KMS-11 (cell line): ENCODE results near the gene ZNF311.
"Not testable (repeated sequence)": the region's sequence is repeated elsewhere in the genome, so short reads cannot be mapped to it uniquely, and the experiment has no call there.

Source experiments
- H2AFZ ChIP-seq: fragments of 200-600 bp; sonication (generic); 2 replicates; pipeline ENCODE4 v1.6.1; 2016; ENCODE audit warnings: antibody characterized with exemption, mixed run types, low read depth
- H3K27ac ChIP-seq: fragments of 200-600 bp; sonication (generic); 2 replicates; pipeline ENCODE4 v1.6.1; 2016; ENCODE audit warnings: mild to moderate bottlenecking, mixed run types
- H3K27me3 ChIP-seq: fragments of 200-600 bp; sonication (generic); 2 replicates; pipeline ENCODE4 v1.6.1; 2017; ENCODE audit warnings: mild to moderate bottlenecking, low read depth, mixed run types, moderate library complexity; ENCODE audit not compliant: insufficient read depth
- H3K36me3 ChIP-seq: fragments of 200-600 bp; sonication (generic); 2 replicates; pipeline ENCODE4 v1.6.1; 2017; ENCODE audit warnings: mild to moderate bottlenecking, mixed run types; ENCODE audit not compliant: insufficient read depth
- H3K4me1 ChIP-seq: fragments of 200-600 bp; sonication (generic); 2 replicates; pipeline ENCODE4 v1.6.1; 2016; ENCODE audit warnings: mild to moderate bottlenecking, low read depth, mixed run types; ENCODE audit not compliant: poor library complexity, severe bottlenecking
- H3K4me2 ChIP-seq: fragments of 200-600 bp; sonication (generic); 2 replicates; pipeline ENCODE4 v1.7.0; 2016; ENCODE audit warnings: mild to moderate bottlenecking, mixed run types
- H3K4me3 ChIP-seq: fragments of 200-600 bp; sonication (generic); IDR thresholded peaks from 2 replicates; pipeline ENCODE4 v1.6.1; 2017; ENCODE audit warnings: low read depth, low read length, mixed read lengths; ENCODE audit not compliant: insufficient read depth
- H3K79me2 ChIP-seq: fragments of 200-600 bp; sonication (generic); 2 replicates; pipeline ENCODE4 v1.6.1; 2016; ENCODE audit warnings: low read depth, mixed run types; ENCODE audit not compliant: insufficient read depth
- H3K9ac ChIP-seq: fragments of 200-600 bp; sonication (generic); 2 replicates; pipeline ENCODE4 v1.6.1; 2016; ENCODE audit warnings: mild to moderate bottlenecking, mixed run types
- H4K20me1 ChIP-seq: fragments of 200-600 bp; sonication (generic); 2 replicates; pipeline ENCODE4 v1.6.1; 2016; ENCODE audit warnings: mild to moderate bottlenecking, mixed run types; ENCODE audit not compliant: insufficient read depth
- CTCF ChIP-seq: fragments of 200-600 bp; sonication (generic); conservative IDR thresholded peaks from 2 replicates; pipeline ENCODE4 v1.6.1; 2017; ENCODE audit warnings: low read depth, mild to moderate bottlenecking, antibody characterized with exemption, low read length, moderate library complexity, mixed read lengths

The ZNF311 gene

GRCh38 chr6:28953585-28954258, 51.4 kb downstream of the ZNF311 start:
- H3K27me3 ChIP-seq = no peaks in the 10 kb centered on the region
- no peak overlapping the region for H3K4me3 ChIP-seq
- H3K27ac ChIP-seq = no peak overlapping the region
- no peaks in the 10 kb centered on the region for H4K20me1 ChIP-seq
- H3K36me3 ChIP-seq = no peaks in the 10 kb centered on the region
- no peak for TF ChIP-seq CTCF
- H3K4me2 ChIP-seq = peak overlapping the region; percentile 79
- peaks cover 14% of the 10 kb centered on the region for H3K4me1 ChIP-seq
- no peaks in the 10 kb centered on the region for H3K79me2 ChIP-seq
- peak overlapping the region; percentile 37; the same call in 1 of the 2 replicates for H2AFZ ChIP-seq
- H3K9ac ChIP-seq = peak overlapping the region; percentile 0; the same call in 1 of the 2 replicates

- no peak overlapping the region for H3K4me3 ChIP-seq
- peak overlapping the region; percentile 37; the same call in 1 of the 2 replicates for H2AFZ ChIP-seq
These were observed 52.0 kb downstream of the ZNF311 start for GRCh38 chr6:28953039-28953584.

GRCh38 chr6:28949656-28950195, 55.4 kb downstream of the ZNF311 start:
- H3K4me2 ChIP-seq, H3K27me3 ChIP-seq, H4K20me1 ChIP-seq, H2AFZ ChIP-seq, H3K79me2 ChIP-seq, H3K36me3 ChIP-seq, H3K27ac ChIP-seq, H3K9ac ChIP-seq, H3K4me3 ChIP-seq: not testable (repeated sequence)
- H3K4me1 ChIP-seq = peaks cover 14% of the 10 kb centered on the region

More at GRCh38 chr6:28953039-28953584, 52.0 kb downstream of the ZNF311 start:
- peak overlapping the region; percentile 79 for H3K4me2 ChIP-seq
- TF ChIP-seq CTCF = no peak
- no peak overlapping the region for H3K27ac ChIP-seq
- H3K36me3 ChIP-seq = no peaks in the 10 kb centered on the region
- H3K4me1 ChIP-seq = peaks cover 14% of the 10 kb centered on the region
- no peaks in the 10 kb centered on the region for H3K27me3 ChIP-seq
- no peaks in the 10 kb centered on the region for H3K79me2 ChIP-seq
- H4K20me1 ChIP-seq = no peaks in the 10 kb centered on the region
- H3K9ac ChIP-seq = peak overlapping the region; percentile 0; the same call in 1 of the 2 replicates

GRCh38 chr6:28948782-28949486, 56.2 kb downstream of the ZNF311 start:
- Histone ChIP-seq H2AFZ (no peak overlapping the region), H3K27ac (no peak overlapping the region), H3K9ac (no peak overlapping the region), H3K27me3 (no peaks in the 10 kb centered on the region), H4K20me1 (no peaks in the 10 kb centered on the region), H3K4me2 (no peak overlapping the region), H3K36me3 (no peaks in the 10 kb centered on the region), H3K79me2 (no peaks in the 10 kb centered on the region), H3K4me3 (no peak overlapping the region), H3K4me1 (peaks cover 14% of the 10 kb centered on the region)
- no peak for TF ChIP-seq CTCF
